Thoracic aorta (tissue), 2 donors: Measurements from ENCODE around the gene UACA. TPM values are rescaled to one million over a fixed set of nuclear protein-coding genes. Genes with fewer than 3 reads are reported as not detected.

Source experiments
- ATAC-seq: fragments of 150-250 bp; one replicate; pipeline ENCODE4 v1.8.0; 2017; ENCODE audit warnings: low read depth; ENCODE audit not compliant: insufficient number of reproducible peaks, low FRiP score
- DNase-seq: peaks from one replicate; pipeline ENCODE4 v3.0.0-alpha.2; 2020; ENCODE audit warnings: low spot score
- H3K27ac ChIP-seq, 2 donors: fragments of 200-600 bp; sonication (generic); 1 replicate in 1 of 2; 2 replicates in 1 of 2; pipeline ENCODE4 v1.5.1; 2016; ENCODE audit warnings: mild to moderate bottlenecking in 2 of 2, moderate library complexity in 2 of 2
- H3K27me3 ChIP-seq: fragments of 200-600 bp; sonication (generic); replicated peaks from 2 replicates; pipeline ENCODE4 v1.6.0; 2016; ENCODE audit warnings: mild to moderate bottlenecking; ENCODE audit not compliant: insufficient read depth
- H3K36me3 ChIP-seq: fragments of 200-600 bp; sonication (generic); one replicate; pipeline ENCODE4 v1.5.1; 2016
- H3K4me1 ChIP-seq, 2 donors: fragments of 200-600 bp; sonication (generic); 1 replicate in 1 of 2; 2 replicates in 1 of 2; pipeline versions ENCODE4 v1.5.1 to v1.6.0; 2016; ENCODE audit warnings: low read depth in 2 of 2, mild to moderate bottlenecking in 1 of 2; ENCODE audit not compliant: control insufficient read depth in 1 of 2
- H3K4me3 ChIP-seq: fragments of 200-600 bp; sonication (generic); 2 replicates; pipeline ENCODE4 v1.5.1; 2016; ENCODE audit warnings: mild to moderate bottlenecking
- H3K9me3 ChIP-seq: fragments of 200-600 bp; sonication (generic); 2 replicates; pipeline ENCODE4 v1.5.1; 2016
- CTCF ChIP-seq: fragments of 200-600 bp; sonication (generic); IDR thresholded peaks from one replicate; pipeline ENCODE4 v1.5.1; 2019; ENCODE audit warnings: antibody characterized with exemption
- total RNA-seq, 2 donors: library from RNA; depleted of rRNA; stranded (reverse); fragments of >200 nt; gene quantifications; one replicate each; pipeline versions ENCODE4 v1.1.0 to v1.2.3, GENCODE V29; 2016

Gene UACA
- total RNA-seq, 2 donors from 2014 or later = 107 to 118 TPM

- ATAC-seq (peak; percentile 59), DNase-seq (no peak)
- no peaks in the 10 kb centered on the region for H3K27me3 ChIP-seq
- peak overlapping the region; percentile 46 to 52 for H3K27ac ChIP-seq
- TF ChIP-seq CTCF = no peak
- no peaks in the 10 kb centered on the region for H3K9me3 ChIP-seq
- H3K36me3 ChIP-seq = no peaks in the 10 kb centered on the region
- peaks cover 4 to 22% of the 10 kb centered on the region in 2 donors for H3K4me1 ChIP-seq
- H3K4me3 ChIP-seq = no peak overlapping the region
These were observed 31.9 kb upstream of the UACA start for GRCh38 chr15:70795311-70795665.

- H3K36me3 ChIP-seq = no peaks in the 10 kb centered on the region
- peaks cover 3 to 16% of the 10 kb centered on the region in 2 donors for H3K4me1 ChIP-seq
- H3K27me3 ChIP-seq = no peaks in the 10 kb centered on the region
- no peak for TF ChIP-seq CTCF
- no peak for DNase-seq
- no peak overlapping the region for H3K4me3 ChIP-seq
- H3K27ac ChIP-seq = peak overlapping the region; percentile 46 to 52
- ATAC-seq = no peak
- no peaks in the 10 kb centered on the region for H3K9me3 ChIP-seq
These were observed 31.4 kb upstream of the UACA start for GRCh38 chr15:70794596-70795310.

GRCh38 chr15:70793694-70794093 lies 30.3 kb upstream of the UACA start:
- Histone ChIP-seq H3K9me3 (no peaks in the 10 kb centered on the region), H3K4me3 (no peak overlapping the region), H3K36me3 (no peaks in the 10 kb centered on the region), H3K27ac (no peak overlapping the region), H3K4me1 (peaks cover 0 to 6% of the 10 kb centered on the region in 2 donors), H3K27me3 (no peaks in the 10 kb centered on the region)
- ATAC-seq (no peak), DNase-seq (no peak)
- no peak for TF ChIP-seq CTCF

GRCh38 chr15:70792171-70792573 lies 28.8 kb upstream of the UACA start:
- DNase-seq (no peak), ATAC-seq (no peak)
- H3K4me3 ChIP-seq = no peak overlapping the region
- peaks cover 0 to 6% of the 10 kb centered on the region in 2 donors for H3K4me1 ChIP-seq
- no peak overlapping the region for H3K27ac ChIP-seq
- H3K9me3 ChIP-seq = no peaks in the 10 kb centered on the region
- no peak for TF ChIP-seq CTCF
- no peaks in the 10 kb centered on the region for H3K36me3 ChIP-seq
- no peaks in the 10 kb centered on the region for H3K27me3 ChIP-seq

- no peak for DNase-seq
- Histone ChIP-seq H3K4me1 (peaks cover 0 to 6% of the 10 kb centered on the region in 2 donors), H3K9me3 (no peaks in the 10 kb centered on the region), H3K27me3 (no peaks in the 10 kb centered on the region), H3K27ac (no peak overlapping the region), H3K4me3 (no peak overlapping the region), H3K36me3 (no peaks in the 10 kb centered on the region)
- no peak for TF ChIP-seq CTCF
- ATAC-seq = no peak
These were observed 27.9 kb upstream of the UACA start for GRCh38 chr15:70791259-70791658.
